Colonic mucosa (tissue), 4 donors: ENCODE measurements around the gene PRKCE. TPM values are rescaled to one million over a fixed set of nuclear protein-coding genes. Genes with fewer than 3 reads are reported as not detected.

Experiments used
- DNase-seq: peaks from one replicate; pipeline ENCODE4 v3.0.0-alpha.2; 2020
- H3K27ac ChIP-seq: fragments of 200-600 bp; one replicate; pipeline ENCODE4 v1.8.0; 2021
- H3K27me3 ChIP-seq: fragments of 200-600 bp; one replicate; pipeline ENCODE4 v1.8.0; 2021
- H3K36me3 ChIP-seq: fragments of 200-600 bp; one replicate; pipeline ENCODE4 v1.8.0; 2021
- H3K4me1 ChIP-seq: fragments of 200-600 bp; one replicate; pipeline ENCODE4 v1.8.0; 2021; ENCODE audit warnings: mild to moderate bottlenecking
- H3K4me3 ChIP-seq: fragments of 200-600 bp; one replicate; pipeline ENCODE4 v1.8.0; 2021
- H3K9ac ChIP-seq, 2 donors: one replicate each; pipeline ENCODE4 v1.7.0; 2013; ENCODE audit warnings: control low read depth in 2 of 2, low read depth in 2 of 2, low read length in 2 of 2
- H3K9me3 ChIP-seq: fragments of 200-600 bp; one replicate; pipeline ENCODE4 v1.8.0; 2021
- intact Hi-C: fragments of 100-400 bp; cut with DNase I; formaldehyde crosslinking; loops from one replicate; pipeline ENCODE4 v1.14.1; 2022
- total RNA-seq, 2 donors: library from RNA; stranded (reverse); fragmentation: NEBNext Ultra II Directional in 1 of 2; extraction: Animal tissue kit (Norgen Biotek cat#: 25700) in 1 of 2; gene quantifications; one replicate each; pipeline ENCODE4 v1.2.1, GENCODE V29; 2021
- TF ChIP-seq, protein P1 (sequence below): fragments of 200-600 bp; IDR thresholded peaks from one replicate; pipeline ENCODE4 v1.8.0; 2022; ENCODE audit warnings: antibody characterized with exemption, mild to moderate bottlenecking
- donor health status: healthy.
- donor health status: DM: no; HTN: no; CAD: no.
- donor health status: DM: no; HTN: no; CAD: no.

PRKCE gene
- total RNA-seq, 2 donors from 2014 or later = 17.5 to 25.8 TPM

GRCh38 chr2:45834372-45834771 is 182.9 kb downstream of the PRKCE start:
- TF ChIP-seq, protein P1, sequence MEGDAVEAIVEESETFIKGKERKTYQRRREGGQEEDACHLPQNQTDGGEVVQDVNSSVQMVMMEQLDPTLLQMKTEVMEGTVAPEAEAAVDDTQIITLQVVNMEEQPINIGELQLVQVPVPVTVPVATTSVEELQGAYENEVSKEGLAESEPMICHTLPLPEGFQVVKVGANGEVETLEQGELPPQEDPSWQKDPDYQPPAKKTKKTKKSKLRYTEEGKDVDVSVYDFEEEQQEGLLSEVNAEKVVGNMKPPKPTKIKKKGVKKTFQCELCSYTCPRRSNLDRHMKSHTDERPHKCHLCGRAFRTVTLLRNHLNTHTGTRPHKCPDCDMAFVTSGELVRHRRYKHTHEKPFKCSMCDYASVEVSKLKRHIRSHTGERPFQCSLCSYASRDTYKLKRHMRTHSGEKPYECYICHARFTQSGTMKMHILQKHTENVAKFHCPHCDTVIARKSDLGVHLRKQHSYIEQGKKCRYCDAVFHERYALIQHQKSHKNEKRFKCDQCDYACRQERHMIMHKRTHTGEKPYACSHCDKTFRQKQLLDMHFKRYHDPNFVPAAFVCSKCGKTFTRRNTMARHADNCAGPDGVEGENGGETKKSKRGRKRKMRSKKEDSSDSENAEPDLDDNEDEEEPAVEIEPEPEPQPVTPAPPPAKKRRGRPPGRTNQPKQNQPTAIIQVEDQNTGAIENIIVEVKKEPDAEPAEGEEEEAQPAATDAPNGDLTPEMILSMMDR = no peak
- no peak for DNase-seq
- Histone ChIP-seq H3K9me3 (no peaks in the 10 kb centered on the region), H3K9ac (no peak overlapping the region), H3K27me3 (no peaks in the 10 kb centered on the region), H3K4me1 (no peaks in the 10 kb centered on the region), H3K4me3 (no peak overlapping the region), H3K36me3 (no peaks in the 10 kb centered on the region), H3K27ac (no peak overlapping the region)
- intact Hi-C loops = no loop called here

DNA sequence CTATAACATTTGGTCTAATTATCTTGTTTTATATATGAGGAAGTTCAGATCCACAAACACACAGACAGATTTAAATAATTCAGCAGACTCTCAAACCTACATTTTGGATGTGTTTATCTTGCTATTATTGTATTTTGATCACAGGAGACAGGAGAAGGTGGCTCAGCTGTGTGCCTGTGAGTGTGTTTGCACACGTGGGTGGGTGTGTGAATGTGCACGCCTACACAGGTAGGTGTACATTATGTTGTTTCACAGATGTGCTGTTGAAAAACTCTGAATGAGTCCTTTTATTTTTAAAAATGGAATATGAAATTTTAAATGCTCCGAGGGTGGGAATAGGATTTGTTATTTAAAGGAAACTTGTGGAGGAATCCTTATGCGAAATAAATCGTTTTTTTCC is 183.4 kb downstream of the PRKCE start:
- no peaks in the 10 kb centered on the region for H3K9me3 ChIP-seq
- no peak for DNase-seq
- TF ChIP-seq, protein P1 = no peak

DNA sequence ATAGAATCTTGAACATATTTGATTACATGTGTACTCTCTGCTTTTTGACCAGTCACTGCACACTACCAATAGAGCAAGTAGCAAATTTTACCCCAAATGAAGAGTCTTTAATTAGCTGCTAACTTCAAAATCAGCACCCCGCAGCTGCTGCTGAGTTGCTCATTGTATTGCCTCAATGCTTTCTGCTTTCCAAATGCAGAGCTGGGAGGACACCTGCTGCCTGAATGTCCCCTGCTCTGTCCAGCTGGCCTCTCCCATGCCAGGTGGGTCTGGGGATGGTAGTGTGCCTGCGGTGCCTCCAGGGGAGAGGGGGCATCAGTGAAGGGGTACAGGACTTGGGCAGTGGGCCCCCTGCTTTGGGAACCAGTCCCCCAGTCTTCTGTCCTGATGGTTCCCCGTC is 184.8 kb downstream of the PRKCE start:
- H3K9ac ChIP-seq = no peak overlapping the region
- no peak overlapping the region for H3K4me3 ChIP-seq
- intact Hi-C loops = no loop called here
- no peaks in the 10 kb centered on the region for H3K9me3 ChIP-seq
- TF ChIP-seq, protein P1 = no peak
- H3K4me1 ChIP-seq = no peaks in the 10 kb centered on the region
- no peaks in the 10 kb centered on the region for H3K27me3 ChIP-seq
- DNase-seq = no peak
- no peaks in the 10 kb centered on the region for H3K36me3 ChIP-seq
- H3K27ac ChIP-seq = no peak overlapping the region

More for the DNA sequence above, 183.4 kb downstream of the PRKCE start:
- H3K27me3 ChIP-seq = no peaks in the 10 kb centered on the region
- H3K4me3 ChIP-seq = no peak overlapping the region
- intact Hi-C loops = no loop called here
- H3K36me3 ChIP-seq = no peaks in the 10 kb centered on the region
- H3K9ac ChIP-seq = no peak overlapping the region
- no peaks in the 10 kb centered on the region for H3K4me1 ChIP-seq
- no peak overlapping the region for H3K27ac ChIP-seq

DNA sequence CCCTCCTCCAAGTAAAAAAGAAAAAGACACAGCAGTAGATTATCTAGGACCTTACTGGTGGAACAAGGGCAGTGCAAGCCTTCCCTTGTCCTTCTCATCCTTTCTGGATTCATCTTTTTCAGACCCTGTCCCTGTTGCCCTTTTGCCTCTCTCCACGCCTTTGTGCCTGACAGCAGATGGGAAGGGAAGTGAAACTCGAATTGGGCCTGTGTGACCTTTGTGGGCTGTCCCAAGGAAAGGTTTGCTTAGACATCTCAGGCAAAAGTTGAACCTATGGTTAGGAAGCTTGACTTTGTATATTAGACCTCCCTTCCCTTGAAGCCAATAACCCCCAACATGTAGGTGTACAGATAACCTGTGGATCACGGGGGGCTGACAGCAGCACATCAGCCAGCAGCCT is 185.3 kb downstream of the PRKCE start:
- Histone ChIP-seq H3K4me3 (no peak overlapping the region), H3K4me1 (no peaks in the 10 kb centered on the region), H3K27ac (no peak overlapping the region), H3K27me3 (no peaks in the 10 kb centered on the region), H3K9me3 (no peaks in the 10 kb centered on the region), H3K36me3 (no peaks in the 10 kb centered on the region), H3K9ac (no peak overlapping the region)
- intact Hi-C loops = no loop called here
- DNase-seq = no peak
- TF ChIP-seq, protein P1 = no peak

DNA sequence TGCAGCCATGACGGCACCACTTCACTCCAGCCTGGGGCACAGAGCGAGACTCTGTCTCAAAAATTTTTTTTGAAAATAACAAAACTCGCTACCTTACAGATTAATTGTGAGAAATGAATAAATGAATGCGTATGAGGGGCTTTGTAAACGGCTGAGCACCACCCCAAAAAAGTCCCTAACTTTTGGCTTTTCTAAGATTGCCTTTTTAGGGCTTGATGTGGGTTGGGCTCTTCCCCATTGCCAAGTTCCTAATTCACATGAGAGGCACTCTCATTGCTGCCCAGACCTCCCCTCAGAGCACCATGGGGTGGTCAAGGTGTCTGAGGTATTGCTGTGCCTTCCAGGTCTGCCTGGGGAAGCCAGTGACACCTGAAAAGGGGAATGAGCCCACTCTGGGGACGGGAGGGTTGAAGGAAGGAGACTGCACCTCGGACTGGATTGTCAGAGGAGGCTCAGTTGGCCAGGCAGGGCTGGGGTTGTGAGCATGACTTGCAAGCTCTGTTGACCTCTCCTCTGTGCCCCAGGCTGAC is 186.4 kb downstream of the PRKCE start:
- Histone ChIP-seq H3K4me1 (no peaks in the 10 kb centered on the region), H3K27me3 (no peaks in the 10 kb centered on the region), H3K9me3 (no peaks in the 10 kb centered on the region), H3K4me3 (no peak overlapping the region), H3K9ac (no peak overlapping the region), H3K27ac (no peak overlapping the region), H3K36me3 (no peaks in the 10 kb centered on the region)
- intact Hi-C loops = no loop called here
- DNase-seq = no peak
- TF ChIP-seq, protein P1 = no peak
